ENCODE data around the gene NOTCH3. TPM values are rescaled to one million over a fixed set of nuclear protein-coding genes. Genes with fewer than 3 reads are reported as not detected.

Gene NOTCH3
- total and polyA plus RNA-seq, 2 donors: 11.3 to 14.8 TPM

Other genes with a start within 250 kb of the NOTCH3 start
- gene SLC1A6, start 221.1 kb downstream of the NOTCH3 start, total RNA-seq: 0.05 TPM
- gene SLC1A6, start 221.1 kb downstream of the NOTCH3 start, polyA plus RNA-seq: 0.18 TPM
- 0.24 TPM for gene CASP14, start 151.5 kb downstream of the NOTCH3 start, total RNA-seq
- 13.0 TPM for gene CASP14, start 151.5 kb downstream of the NOTCH3 start, polyA plus RNA-seq
- gene OR1I1, start 118.8 kb downstream of the NOTCH3 start, total RNA-seq: not detected
- 0.05 TPM for gene OR1I1, start 118.8 kb downstream of the NOTCH3 start, polyA plus RNA-seq
- gene SYDE1, start 93.6 kb downstream of the NOTCH3 start, total RNA-seq: 0.94 TPM
- gene SYDE1, start 93.6 kb downstream of the NOTCH3 start, polyA plus RNA-seq: 2.5 TPM
- 0.71 TPM for gene EPHX3, start 31.5 kb upstream of the NOTCH3 start, total RNA-seq
- 4.8 TPM for gene EPHX3, start 31.5 kb upstream of the NOTCH3 start, polyA plus RNA-seq
- gene BRD4, start 131.5 kb upstream of the NOTCH3 start, total RNA-seq: 7.6 TPM
- 26.0 TPM for gene BRD4, start 131.5 kb upstream of the NOTCH3 start, polyA plus RNA-seq
- 18.0 TPM for gene AKAP8, start 178.8 kb upstream of the NOTCH3 start, total RNA-seq
- 25.4 TPM for gene AKAP8, start 178.8 kb upstream of the NOTCH3 start, polyA plus RNA-seq
- gene AKAP8L, start 218.0 kb upstream of the NOTCH3 start, total RNA-seq: 64.1 TPM
- gene AKAP8L, start 218.0 kb upstream of the NOTCH3 start, polyA plus RNA-seq: 128 TPM
- gene WIZ, start 249.0 kb upstream of the NOTCH3 start, total RNA-seq: 2.9 TPM
- gene WIZ, start 249.0 kb upstream of the NOTCH3 start, polyA plus RNA-seq: 13.3 TPM